Activated CD8-positive, alpha-beta memory T cell treated with anti-CD3 and anti-CD28 coated beads for 36 hours (primary cell): ENCODE results near the gene MKLN1. TPM values are rescaled to one million over a fixed set of nuclear protein-coding genes. Genes with fewer than 3 reads are reported as not detected.
"Not testable (repeated sequence)": the region's sequence is repeated elsewhere in the genome, so short reads cannot be mapped to it uniquely, and the experiment has no call there.

Source experiments
- CTCF ChIA-PET: fragments of 350-600 bp; sonication (Branson Sonifier 250); formaldehyde crosslinking; loops from one replicate; lab custom pipeline; 2021; ENCODE audit warnings: antibody characterized with exemption; lab: Charles Lee
- POLR2A ChIA-PET: fragments of 350-600 bp; sonication (Branson Sonifier 250); formaldehyde crosslinking; loops from one replicate; lab custom pipeline; 2021; ENCODE audit warnings: antibody characterized with exemption; lab: Charles Lee
- total RNA-seq, 2 experiments: library from RNA; stranded (reverse); gene quantifications; one replicate each; pipeline ENCODE4 v1.2.3, GENCODE V29; 2021

Gene MKLN1
- total RNA-seq, 2 experiments from 2014 or later = 31.3 to 33.6 TPM

GRCh38 chr7:131306041-131306440 is 21.6 kb upstream of the MKLN1 start:
- POLR2A ChIA-PET = not testable (repeated sequence)
- CTCF ChIA-PET = interaction anchor here (1.4 kb wide), 1 partner anchor 11 kb away, joined by 4 read pairs; no protein-coding TSS in a partner anchor

GRCh38 chr7:131306777-131307176 is 20.9 kb upstream of the MKLN1 start:
- POLR2A ChIA-PET = interaction anchor here (0.5 to 0.6 kb wide), 2 partner anchors 32 to 203 kb away, joined by 3 to 8 read pairs; no protein-coding TSS in a partner anchor
- CTCF ChIA-PET = interaction anchor here (1.4 kb wide), 1 partner anchor 12 kb away, joined by 4 read pairs; no protein-coding TSS in a partner anchor

GRCh38 chr7:131307627-131308026 is 20.0 kb upstream of the MKLN1 start:
- CTCF ChIA-PET = interaction anchor here (2.1 kb wide), 1 partner anchor 18 kb away, joined by 6 read pairs; no protein-coding TSS in a partner anchor
- POLR2A ChIA-PET = no interaction called here

- CTCF ChIA-PET = no interaction called here
Observed at GRCh38 chr7:131312838-131313237, 14.8 kb upstream of the MKLN1 start.

GRCh38 chr7:131320603-131321002 is 7.1 kb upstream of the MKLN1 start:
- CTCF ChIA-PET = no interaction called here
- POLR2A ChIA-PET = no interaction called here

More at GRCh38 chr7:131312838-131313237, 14.8 kb upstream of the MKLN1 start:
- POLR2A ChIA-PET = no interaction called here

- ChIA-PET POLR2A (no interaction called here), CTCF (interaction anchor here (0.6 kb wide), 1 partner anchor 91 kb away, joined by 4 read pairs; no protein-coding TSS in a partner anchor)
Observed at GRCh38 chr7:131321656-131322055, 6.0 kb upstream of the MKLN1 start.

- ChIA-PET POLR2A (no interaction called here), CTCF (no interaction called here)
Observed at GRCh38 chr7:131322061-131322460, 5.6 kb upstream of the MKLN1 start.

- POLR2A ChIA-PET = no interaction called here
- CTCF ChIA-PET = no interaction called here
Observed at GRCh38 chr7:131322861-131323260, 4.8 kb upstream of the MKLN1 start.

- POLR2A ChIA-PET = interaction anchor here (0.7 kb wide), 1 partner anchor 87 kb away, joined by 5 read pairs; no protein-coding TSS in a partner anchor
- CTCF ChIA-PET = interaction anchor here (0.6 to 1.6 kb wide), 3 partner anchors 16 to 255 kb away, joined by 3 to 6 read pairs (median 4); no protein-coding TSS in a partner anchor
Observed at GRCh38 chr7:131325179-131325840, 2.4 kb upstream of the MKLN1 start.

- POLR2A ChIA-PET = interaction anchor here (0.5 to 2.5 kb wide), 3 partner anchors 183 to 220 kb away, joined by 10 to 31 read pairs (median 15); no protein-coding TSS in a partner anchor
- CTCF ChIA-PET = interaction anchor here (1.2 kb wide), 1 partner anchor 12 kb away, joined by 3 read pairs; no protein-coding TSS in a partner anchor
Observed at GRCh38 chr7:131326576-131326975, 1.1 kb upstream of the MKLN1 start.

- ChIA-PET CTCF (interaction anchor here (0.8 to 1.5 kb wide), 3 partner anchors 10 to 220 kb away, joined by 3 to 5 read pairs (median 3); no protein-coding TSS in a partner anchor), POLR2A (interaction anchor here (0.5 to 2.5 kb wide), 4 partner anchors 10 to 221 kb away, joined by 3 to 31 read pairs (median 12); no protein-coding TSS in a partner anchor)
Observed at GRCh38 chr7:131327049-131327625, 539 bp upstream of the MKLN1 start.

GRCh38 chr7:131328377-131329175 is 900 bp downstream of the MKLN1 start:
- CTCF ChIA-PET = interaction anchor here (1.5 kb wide), 1 partner anchor 8 kb away, joined by 5 read pairs; no protein-coding TSS in a partner anchor
- POLR2A ChIA-PET = interaction anchor here (0.5 to 2.5 kb wide), 6 partner anchors 32 to 415 kb away, joined by 3 to 31 read pairs (median 4); no protein-coding TSS in a partner anchor

- ChIA-PET POLR2A (interaction anchor here (1.5 kb wide), 1 partner anchor 223 kb away, joined by 3 read pairs; no protein-coding TSS in a partner anchor), CTCF (no interaction called here)
Observed at GRCh38 chr7:131329176-131329570, 1.5 kb downstream of the MKLN1 start.

GRCh38 chr7:131330299-131330698 is 2.6 kb downstream of the MKLN1 start:
- CTCF ChIA-PET = interaction anchor here (0.6 kb wide), 1 partner anchor 10 kb away, joined by 3 read pairs; no protein-coding TSS in a partner anchor
- POLR2A ChIA-PET = interaction anchor here (1.5 kb wide), 1 partner anchor 224 kb away, joined by 3 read pairs; no protein-coding TSS in a partner anchor

GRCh38 chr7:131331806-131332205 is 4.1 kb downstream of the MKLN1 start:
- ChIA-PET CTCF (no interaction called here), POLR2A (no interaction called here)

- POLR2A ChIA-PET = not testable (repeated sequence)
- CTCF ChIA-PET = interaction anchor here (0.8 kb wide), 1 partner anchor 212 kb away, joined by 3 read pairs; no protein-coding TSS in a partner anchor
Observed at GRCh38 chr7:131332729-131333128, 5.1 kb downstream of the MKLN1 start.

- ChIA-PET CTCF (interaction anchor here (1.5 kb wide), 1 partner anchor 8 kb away, joined by 5 read pairs; the partner anchor contains the start of gene MKLN1), POLR2A (no interaction called here)
Observed at GRCh38 chr7:131335639-131336381, 8.1 kb downstream of the MKLN1 start.

GRCh38 chr7:131336956-131337355 is 9.3 kb downstream of the MKLN1 start:
- ChIA-PET CTCF (interaction anchor here (1.5 kb wide), 1 partner anchor 9 kb away, joined by 5 read pairs; the partner anchor contains the start of gene MKLN1), POLR2A (interaction anchor here (0.8 kb wide), 1 partner anchor 9 kb away, joined by 3 read pairs; the partner anchor contains the start of gene MKLN1)
